Spleen (tissue), 7 donors: ENCODE data around the gene TTI1.

Experiments
- POLR2A ChIP-seq, 3 donors: fragments of 450-650 bp; IDR thresholded peaks; one replicate each; pipeline ENCODE4 v1.5.1; 2017; ENCODE audit warnings: antibody characterized with exemption in 3 of 3, mild to moderate bottlenecking in 1 of 3
- POLR2AphosphoS5 ChIP-seq, 3 donors: sonication (generic); formaldehyde crosslinking; IDR thresholded peaks; one replicate each; pipeline ENCODE4 v1.5.1; 2017; ENCODE audit warnings: antibody characterized with exemption in 3 of 3
- TF ChIP-seq, protein P1 (sequence below), 11 experiments: fragments of 200-600 bp in 7 of 11; fragments of 450-650 bp in 4 of 11; sonication (generic) in 4 of 11; IDR thresholded peaks in 8 of 11; conservative IDR thresholded peaks in 3 of 11; 1 replicate in 7 of 11; 2 replicates in 4 of 11; pipeline versions ENCODE4 v1.4.0 to v1.8.0; 2016 to 2021; ENCODE audit warnings: antibody characterized with exemption in 11 of 11, inconsistent platforms in 4 of 11, mild to moderate bottlenecking in 1 of 11
- donor health status: DM: no; HTN: no; CAD: no; lungs with moderate emphysema.
- donor health status: DM: no; HTN: no; CAD: no.
- donor health status: DM: no; HTN: no; CAD: no.

DNA sequence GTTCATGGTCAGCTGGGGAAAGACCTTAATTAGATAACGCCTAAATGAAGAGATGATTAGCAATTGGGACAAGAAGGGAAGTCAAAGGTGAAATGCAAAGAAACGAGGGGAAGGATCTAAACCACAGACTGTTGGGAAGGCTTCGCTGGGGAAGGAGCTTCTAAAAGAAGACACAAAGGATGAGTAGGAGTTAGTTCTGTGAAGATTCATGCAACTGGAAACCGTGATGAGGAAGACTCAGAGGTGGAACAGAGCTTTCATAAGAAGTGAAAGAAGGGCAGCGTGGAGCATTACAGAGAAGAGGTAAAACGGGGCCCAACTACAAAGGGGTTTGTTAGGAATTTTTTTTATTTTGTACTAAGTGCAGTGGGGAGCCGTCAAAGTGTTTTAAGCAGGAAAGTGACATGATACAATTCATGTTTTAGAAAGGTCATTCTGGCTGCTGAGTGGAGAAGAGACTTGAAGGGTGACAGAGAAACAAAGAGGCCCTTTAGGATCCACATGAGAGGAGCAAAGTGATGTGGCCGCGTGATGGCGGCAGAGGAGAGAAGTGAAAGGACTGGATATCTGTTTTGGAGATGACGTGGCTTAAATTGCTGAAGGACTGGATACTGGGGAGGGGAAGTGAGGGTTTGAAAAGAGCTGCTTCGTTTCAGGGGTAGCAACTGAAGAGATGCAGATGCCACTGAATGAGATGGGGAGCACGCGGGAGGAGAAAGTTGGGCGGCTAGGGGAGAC, 33.6 kb downstream of the TTI1 start:
- TF ChIP-seq, protein P1, sequence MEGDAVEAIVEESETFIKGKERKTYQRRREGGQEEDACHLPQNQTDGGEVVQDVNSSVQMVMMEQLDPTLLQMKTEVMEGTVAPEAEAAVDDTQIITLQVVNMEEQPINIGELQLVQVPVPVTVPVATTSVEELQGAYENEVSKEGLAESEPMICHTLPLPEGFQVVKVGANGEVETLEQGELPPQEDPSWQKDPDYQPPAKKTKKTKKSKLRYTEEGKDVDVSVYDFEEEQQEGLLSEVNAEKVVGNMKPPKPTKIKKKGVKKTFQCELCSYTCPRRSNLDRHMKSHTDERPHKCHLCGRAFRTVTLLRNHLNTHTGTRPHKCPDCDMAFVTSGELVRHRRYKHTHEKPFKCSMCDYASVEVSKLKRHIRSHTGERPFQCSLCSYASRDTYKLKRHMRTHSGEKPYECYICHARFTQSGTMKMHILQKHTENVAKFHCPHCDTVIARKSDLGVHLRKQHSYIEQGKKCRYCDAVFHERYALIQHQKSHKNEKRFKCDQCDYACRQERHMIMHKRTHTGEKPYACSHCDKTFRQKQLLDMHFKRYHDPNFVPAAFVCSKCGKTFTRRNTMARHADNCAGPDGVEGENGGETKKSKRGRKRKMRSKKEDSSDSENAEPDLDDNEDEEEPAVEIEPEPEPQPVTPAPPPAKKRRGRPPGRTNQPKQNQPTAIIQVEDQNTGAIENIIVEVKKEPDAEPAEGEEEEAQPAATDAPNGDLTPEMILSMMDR (IDR thresholded peaks at IDR 0.05 in 8 of 11, conservative IDR thresholded peaks at IDR 0.05 in 3 of 11): no peak
- TF ChIP-seq POLR2A (IDR thresholded peaks at IDR 0.05): no peak
- TF ChIP-seq POLR2AphosphoS5 (IDR thresholded peaks at IDR 0.05): no peak
